ENCODE results near the gene AFF1.

DNA sequence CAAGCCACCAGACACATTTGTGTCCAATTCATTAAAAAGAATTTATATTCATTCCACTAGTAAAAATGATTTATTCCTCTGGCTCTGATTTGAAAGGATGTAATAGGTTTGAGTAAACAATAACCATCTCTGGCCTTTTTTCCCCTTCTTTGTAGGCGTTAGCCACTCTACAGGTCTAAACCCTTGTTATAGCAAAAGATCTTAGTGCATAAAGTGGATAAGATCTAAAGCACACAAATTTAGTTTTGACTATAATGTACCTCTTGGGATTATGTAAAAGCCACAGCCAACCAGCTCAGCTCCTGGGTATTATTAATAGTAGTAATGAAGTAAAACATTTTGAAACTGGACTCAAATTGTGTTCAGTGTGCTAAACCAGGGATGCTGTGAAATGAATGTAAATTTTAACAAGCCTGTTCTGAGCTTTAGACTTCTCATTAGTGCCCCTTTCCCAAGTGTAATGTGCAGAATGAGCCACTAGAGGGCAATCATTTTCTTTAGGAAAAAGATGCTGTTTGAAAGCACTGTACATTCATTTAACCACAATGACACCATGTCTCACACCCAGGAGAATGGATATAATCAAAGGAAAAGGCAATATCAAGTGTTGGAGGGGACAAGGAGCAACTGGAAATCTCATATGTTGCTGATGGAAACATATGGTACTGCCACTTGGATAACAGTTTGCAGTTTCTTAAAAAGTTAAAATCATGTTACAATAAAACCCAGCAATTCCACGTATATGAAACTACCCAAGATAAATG lies 215.9 kb downstream of the AFF1 start:
- TF ChIP-seq, protein P1, sequence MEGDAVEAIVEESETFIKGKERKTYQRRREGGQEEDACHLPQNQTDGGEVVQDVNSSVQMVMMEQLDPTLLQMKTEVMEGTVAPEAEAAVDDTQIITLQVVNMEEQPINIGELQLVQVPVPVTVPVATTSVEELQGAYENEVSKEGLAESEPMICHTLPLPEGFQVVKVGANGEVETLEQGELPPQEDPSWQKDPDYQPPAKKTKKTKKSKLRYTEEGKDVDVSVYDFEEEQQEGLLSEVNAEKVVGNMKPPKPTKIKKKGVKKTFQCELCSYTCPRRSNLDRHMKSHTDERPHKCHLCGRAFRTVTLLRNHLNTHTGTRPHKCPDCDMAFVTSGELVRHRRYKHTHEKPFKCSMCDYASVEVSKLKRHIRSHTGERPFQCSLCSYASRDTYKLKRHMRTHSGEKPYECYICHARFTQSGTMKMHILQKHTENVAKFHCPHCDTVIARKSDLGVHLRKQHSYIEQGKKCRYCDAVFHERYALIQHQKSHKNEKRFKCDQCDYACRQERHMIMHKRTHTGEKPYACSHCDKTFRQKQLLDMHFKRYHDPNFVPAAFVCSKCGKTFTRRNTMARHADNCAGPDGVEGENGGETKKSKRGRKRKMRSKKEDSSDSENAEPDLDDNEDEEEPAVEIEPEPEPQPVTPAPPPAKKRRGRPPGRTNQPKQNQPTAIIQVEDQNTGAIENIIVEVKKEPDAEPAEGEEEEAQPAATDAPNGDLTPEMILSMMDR (IDR thresholded peaks at IDR 0.05; ENCODE audit: low read depth, low read length, missing input control): peak; percentile 93
- TF ChIP-seq FOXA1 (IDR thresholded peaks at IDR 0.05): no peak
- TF ChIP-seq RAD21 (IDR thresholded peaks at IDR 0.05): peak; percentile 95 to 97
- TF ChIP-seq TAF1 (conservative IDR thresholded peaks at IDR 0.05): no peak
- no peak for TF ChIP-seq EGR1 (IDR thresholded peaks at IDR 0.05; ENCODE audit: low read depth in 2 of 2)
- no peak for TF ChIP-seq GABPA (IDR thresholded peaks at IDR 0.05 in 1 of 2, conservative IDR thresholded peaks at IDR 0.05 in 1 of 2)
- no peak for TF ChIP-seq JUND (IDR thresholded peaks at IDR 0.05)

All from liver (tissue), 3 donors.